AG08395 (cell line): ENCODE data around the gene ZNF343.
"Not testable (repeated sequence)": the region's sequence is repeated elsewhere in the genome, so short reads cannot be mapped to it uniquely, and the experiment has no call there.

Source experiments
- DNase-seq: peaks from one replicate; pipeline ENCODE4 v3.0.0; 2012; ENCODE audit warnings: mixed read lengths, low spot score

Gene ZNF343

GRCh38 chr20:2521369-2522305, 12.9 kb upstream of the ZNF343 start:
- DNase-seq, result peak; percentile 41

- DNase-seq, result no peak
Observed at GRCh38 chr20:2520617-2521016, 11.9 kb upstream of the ZNF343 start.

GRCh38 chr20:2519115-2519809, 10.5 kb upstream of the ZNF343 start:
- DNase-seq, result no peak

- no peak for DNase-seq
Observed at GRCh38 chr20:2518558-2518957, 9.8 kb upstream of the ZNF343 start.

GRCh38 chr20:2518096-2518495, 9.4 kb upstream of the ZNF343 start:
- no peak for DNase-seq

- no peak for DNase-seq
Observed at GRCh38 chr20:2516399-2516798, 7.7 kb upstream of the ZNF343 start.

- DNase-seq, result no peak
Observed at GRCh38 chr20:2515203-2515602, 6.5 kb upstream of the ZNF343 start.

- DNase-seq, result no peak
Observed at GRCh38 chr20:2509794-2510193, 1.1 kb upstream of the ZNF343 start.

- DNase-seq, result no peak
Observed at GRCh38 chr20:2509468-2509781, 710 bp upstream of the ZNF343 start.

GRCh38 chr20:2507875-2508630, 662 bp downstream of the ZNF343 start:
- peak; percentile 59 for DNase-seq

- peak; percentile 19 for DNase-seq
Observed at GRCh38 chr20:2507464-2507863, 1.3 kb downstream of the ZNF343 start.

GRCh38 chr20:2506426-2506825, 2.3 kb downstream of the ZNF343 start:
- not testable (repeated sequence) for DNase-seq

- DNase-seq, result not testable (repeated sequence)
Observed at GRCh38 chr20:2504803-2505202, 3.9 kb downstream of the ZNF343 start.

GRCh38 chr20:2502808-2503384, 5.8 kb downstream of the ZNF343 start:
- not testable (repeated sequence) for DNase-seq

- DNase-seq, result no peak
Observed at GRCh38 chr20:2485661-2486060, 23.1 kb downstream of the ZNF343 start.

- no peak for DNase-seq
Observed at GRCh38 chr20:2485080-2485479, 23.6 kb downstream of the ZNF343 start.

GRCh38 chr20:2483504-2483903, 25.2 kb downstream of the ZNF343 start:
- no peak for DNase-seq

- no peak for DNase-seq
Observed at GRCh38 chr20:2480381-2480780, 28.3 kb downstream of the ZNF343 start.

GRCh38 chr20:2476742-2477615, 31.7 kb downstream of the ZNF343 start:
- no peak for DNase-seq

GRCh38 chr20:2475850-2476741, 32.6 kb downstream of the ZNF343 start:
- DNase-seq, result no peak
